ENCODE measurements around the gene GGA3.
"Not testable (repeated sequence)": the region's sequence is repeated elsewhere in the genome, so short reads cannot be mapped to it uniquely, and the experiment has no call there.

GGA3 gene

GRCh38 chr17:75218131-75218530 is 43.3 kb downstream of the GGA3 start:
- CTCF ChIA-PET, result interaction anchor here (0.9 to 3.1 kb wide), 4 partner anchors 11 to 257 kb away, joined by 3 to 14 read pairs (median 8); partner anchors contain the start of gene MIF4GD
- no peak for TF ChIP-seq CTCF (IDR thresholded peaks at IDR 0.05; ENCODE audit: control extremely low read depth, extremely low read depth, low read depth, missing control alignments)
- POLR2A ChIA-PET, result no interaction called here
- no peak for DNase-seq (ENCODE audit: extremely low spot score)

GRCh38 chr17:75209061-75209460 is 52.3 kb downstream of the GGA3 start:
- DNase-seq (ENCODE audit: extremely low spot score), result no peak
- ChIA-PET POLR2A (no interaction called here), CTCF (interaction anchor here (1.0 to 2.7 kb wide), 8 partner anchors 11 to 97 kb away, joined by 3 to 16 read pairs (median 4); partner anchors contain the start of gene MIF4GD)
- TF ChIP-seq CTCF (IDR thresholded peaks at IDR 0.05; ENCODE audit: control extremely low read depth, extremely low read depth, low read depth, missing control alignments), result no peak

GRCh38 chr17:75208161-75208560 is 53.2 kb downstream of the GGA3 start:
- CTCF ChIA-PET, result interaction anchor here (1.1 to 9.1 kb wide), 6 partner anchors 12 to 94 kb away, joined by 3 to 116 read pairs (median 6); no protein-coding TSS in a partner anchor
- no peak for TF ChIP-seq CTCF (IDR thresholded peaks at IDR 0.05; ENCODE audit: control extremely low read depth, extremely low read depth, low read depth, missing control alignments)

GRCh38 chr17:75207760-75208159 is 53.6 kb downstream of the GGA3 start:
- CTCF ChIA-PET, result interaction anchor here (1.6 to 9.1 kb wide), 4 partner anchors 13 to 246 kb away, joined by 3 to 116 read pairs (median 11); no protein-coding TSS in a partner anchor
- POLR2A ChIA-PET, result no interaction called here
- no peak for TF ChIP-seq CTCF (IDR thresholded peaks at IDR 0.05; ENCODE audit: control extremely low read depth, extremely low read depth, low read depth, missing control alignments)
- no peak for DNase-seq (ENCODE audit: extremely low spot score)

More at GRCh38 chr17:75208161-75208560, 53.2 kb downstream of the GGA3 start:
- POLR2A ChIA-PET, result no interaction called here
- no peak for DNase-seq (ENCODE audit: extremely low spot score)

GRCh38 chr17:75207050-75207407 is 54.4 kb downstream of the GGA3 start:
- not testable (repeated sequence) for DNase-seq (ENCODE audit: extremely low spot score)
- POLR2A ChIA-PET, result interaction anchor here (1.3 kb wide), 1 partner anchor 53 kb away, joined by 3 read pairs; the partner anchor contains the start of gene JPT1
- CTCF ChIA-PET, result interaction anchor here (0.9 to 9.1 kb wide), 7 partner anchors 18 to 246 kb away, joined by 3 to 116 read pairs (median 3); partner anchors contain the start of genes GRB2, MIF4GD and MRPS7

- CTCF ChIA-PET, result interaction anchor here (1.0 to 9.1 kb wide), 7 partner anchors 37 to 244 kb away, joined by 3 to 116 read pairs (median 5); partner anchors contain the start of genes GRB2 and MIF4GD
- no peak for DNase-seq (ENCODE audit: extremely low spot score)
- POLR2A ChIA-PET, result interaction anchor here (0.6 to 1.3 kb wide), 2 partner anchors 51 to 52 kb away, joined by 3 read pairs; partner anchors contain the start of gene JPT1
- TF ChIP-seq CTCF (IDR thresholded peaks at IDR 0.05; ENCODE audit: control extremely low read depth, extremely low read depth, low read depth, missing control alignments), result no peak
These were observed 55.6 kb downstream of the GGA3 start for GRCh38 chr17:75205793-75206163.

- no peak for TF ChIP-seq CTCF (IDR thresholded peaks at IDR 0.05; ENCODE audit: control extremely low read depth, extremely low read depth, low read depth, missing control alignments)
- peak; percentile 99 for DNase-seq (ENCODE audit: extremely low spot score)
- CTCF ChIA-PET, result interaction anchor here (1.0 to 9.1 kb wide), 8 partner anchors 9 to 244 kb away, joined by 3 to 116 read pairs (median 7); partner anchors contain the start of gene MIF4GD
- POLR2A ChIA-PET, result interaction anchor here (0.6 kb wide), 1 partner anchor 51 kb away, joined by 3 read pairs; the partner anchor contains the start of gene JPT1
These were observed 56.2 kb downstream of the GGA3 start, which contains the start of gene NUP85 for GRCh38 chr17:75205037-75205792. NUP85 (plus strand) TSS chr17:75205679; CDS start chr17:75205762, 83 bp downstream.
